Measurements from ENCODE around the gene DOCK1.
"Not testable (repeated sequence)": the region's sequence is repeated elsewhere in the genome, so short reads cannot be mapped to it uniquely, and the experiment has no call there.

The DOCK1 gene

GRCh38 chr10:127306479-127306878 is 401.3 kb downstream of the DOCK1 start:
- Histone ChIP-seq H3K9me3 (replicated peaks; ENCODE audit: insufficient read depth, low read length) (no peaks in the 10 kb centered on the region), H3K4me1 (ENCODE audit: low read length) (no peaks in the 10 kb centered on the region), H3K27ac (ENCODE audit: low read length) (no peak overlapping the region), H4K20me1 (ENCODE audit: insufficient read depth, low read length) (no peaks in the 10 kb centered on the region), H3F3A (ENCODE audit: insufficient read depth, low read length) (no peaks in the 10 kb centered on the region), H3K36me3 (replicated peaks; ENCODE audit: insufficient read depth, low read length) (no peaks in the 10 kb centered on the region), H2AFZ (ENCODE audit: low read length) (no peak overlapping the region), H3K27me3 (replicated peaks; ENCODE audit: insufficient read depth, low read length) (no peaks in the 10 kb centered on the region; the same call in 1 of the 2 replicates), H3K4me3 (ENCODE audit: low read length) (no peak overlapping the region), H3K79me2 (ENCODE audit: low read length) (no peaks in the 10 kb centered on the region), H3K9ac (ENCODE audit: low read length) (no peak overlapping the region), H3K4me2 (ENCODE audit: low read depth, low read length) (no peak overlapping the region), H3K9me2 (replicated peaks; ENCODE audit: insufficient read depth, low read length) (no peaks in the 10 kb centered on the region)
- TF ChIP-seq CTCF (IDR thresholded peaks at IDR 0.05; ENCODE audit: low read length), result no peak
- no peak for TF ChIP-seq EZH2phosphoT487 (IDR thresholded peaks at IDR 0.05; ENCODE audit: low read length)
- no peak for TF ChIP-seq EZH2 (optimal IDR thresholded peaks at IDR 0.05; ENCODE audit: low read depth, low read length)
- no peak for DNase-seq

- H3K27me3 ChIP-seq (replicated peaks; ENCODE audit: insufficient read depth, low read length), result no peaks in the 10 kb centered on the region; the same call in 1 of the 2 replicates
- no peaks in the 10 kb centered on the region for H3K4me1 ChIP-seq (ENCODE audit: low read length)
- TF ChIP-seq EZH2phosphoT487 (IDR thresholded peaks at IDR 0.05; ENCODE audit: low read length), result no peak
- TF ChIP-seq EZH2 (optimal IDR thresholded peaks at IDR 0.05; ENCODE audit: low read depth, low read length), result no peak
- TF ChIP-seq CTCF (IDR thresholded peaks at IDR 0.05; ENCODE audit: low read length), result no peak
- H3K27ac ChIP-seq (ENCODE audit: low read length), result no peak overlapping the region
- no peaks in the 10 kb centered on the region for H3F3A ChIP-seq (ENCODE audit: insufficient read depth, low read length)
- H3K4me2 ChIP-seq (ENCODE audit: low read depth, low read length), result no peak overlapping the region
- H3K4me3 ChIP-seq (ENCODE audit: low read length), result no peak overlapping the region
- DNase-seq, result no peak
- no peaks in the 10 kb centered on the region for H3K79me2 ChIP-seq (ENCODE audit: low read length)
- no peaks in the 10 kb centered on the region for H3K9me3 ChIP-seq (replicated peaks; ENCODE audit: insufficient read depth, low read length)
- no peaks in the 10 kb centered on the region for H4K20me1 ChIP-seq (ENCODE audit: insufficient read depth, low read length)
- H3K36me3 ChIP-seq (replicated peaks; ENCODE audit: insufficient read depth, low read length), result no peaks in the 10 kb centered on the region
- no peak overlapping the region for H3K9ac ChIP-seq (ENCODE audit: low read length)
- H2AFZ ChIP-seq (ENCODE audit: low read length), result no peak overlapping the region
- no peaks in the 10 kb centered on the region for H3K9me2 ChIP-seq (replicated peaks; ENCODE audit: insufficient read depth, low read length)
These were observed 402.1 kb downstream of the DOCK1 start for GRCh38 chr10:127307338-127307737.

- H3K27me3 ChIP-seq (replicated peaks; ENCODE audit: insufficient read depth, low read length), result no peaks in the 10 kb centered on the region; the same call in 1 of the 2 replicates
- no peak overlapping the region for H3K9ac ChIP-seq (ENCODE audit: low read length)
- no peaks in the 10 kb centered on the region for H3F3A ChIP-seq (ENCODE audit: insufficient read depth, low read length)
- no peaks in the 10 kb centered on the region for H3K9me2 ChIP-seq (replicated peaks; ENCODE audit: insufficient read depth, low read length)
- H2AFZ ChIP-seq (ENCODE audit: low read length), result no peak overlapping the region
- H3K4me2 ChIP-seq (ENCODE audit: low read depth, low read length), result no peak overlapping the region
- no peak for TF ChIP-seq EZH2phosphoT487 (IDR thresholded peaks at IDR 0.05; ENCODE audit: low read length)
- no peak for TF ChIP-seq CTCF (IDR thresholded peaks at IDR 0.05; ENCODE audit: low read length)
- TF ChIP-seq EZH2 (optimal IDR thresholded peaks at IDR 0.05; ENCODE audit: low read depth, low read length), result no peak
- no peaks in the 10 kb centered on the region for H3K4me1 ChIP-seq (ENCODE audit: low read length)
- H3K36me3 ChIP-seq (replicated peaks; ENCODE audit: insufficient read depth, low read length), result no peaks in the 10 kb centered on the region
- H3K27ac ChIP-seq (ENCODE audit: low read length), result no peak overlapping the region
- DNase-seq, result no peak
- H3K4me3 ChIP-seq (ENCODE audit: low read length), result no peak overlapping the region
- no peaks in the 10 kb centered on the region for H3K79me2 ChIP-seq (ENCODE audit: low read length)
- H3K9me3 ChIP-seq (replicated peaks; ENCODE audit: insufficient read depth, low read length), result no peaks in the 10 kb centered on the region
- no peaks in the 10 kb centered on the region for H4K20me1 ChIP-seq (ENCODE audit: insufficient read depth, low read length)
These were observed 402.8 kb downstream of the DOCK1 start for GRCh38 chr10:127308031-127308430.

GRCh38 chr10:127309619-127310018 is 404.4 kb downstream of the DOCK1 start:
- DNase-seq, result not testable (repeated sequence)

More at GRCh38 chr10:127309619-127310018, 404.4 kb downstream of the DOCK1 start:
- not testable (repeated sequence) for H3K27me3 ChIP-seq (replicated peaks; ENCODE audit: insufficient read depth, low read length); H3K9ac ChIP-seq (ENCODE audit: low read length); H3K27ac ChIP-seq (ENCODE audit: low read length); H3K36me3 ChIP-seq (replicated peaks; ENCODE audit: insufficient read depth, low read length); H3K79me2 ChIP-seq (ENCODE audit: low read length); H3K9me3 ChIP-seq (replicated peaks; ENCODE audit: insufficient read depth, low read length); H3F3A ChIP-seq (ENCODE audit: insufficient read depth, low read length); H2AFZ ChIP-seq (ENCODE audit: low read length); H3K4me2 ChIP-seq (ENCODE audit: low read depth, low read length); H3K4me1 ChIP-seq (ENCODE audit: low read length); H3K9me2 ChIP-seq (replicated peaks; ENCODE audit: insufficient read depth, low read length); H4K20me1 ChIP-seq (ENCODE audit: insufficient read depth, low read length); H3K4me3 ChIP-seq (ENCODE audit: low read length)

All from MM.1S (cell line).